ENCODE measurements around the gene EFTUD2. TPM values are rescaled to one million over a fixed set of nuclear protein-coding genes. Genes with fewer than 3 reads are reported as not detected.

EFTUD2 gene
- total RNA-seq, 6 experiments from 2014 or later: 117 to 129 (median 122) TPM

- no peaks in the 10 kb centered on the region; the same call in 1 of the 2 replicates for H3K27me3 Mint-ChIP-seq (ENCODE audit: insufficient read depth)
These were observed 34.4 kb downstream of the EFTUD2 start for GRCh38 chr17:44864831-44865230.

GRCh38 chr17:44863061-44863918, 36.0 kb downstream of the EFTUD2 start:
- Mint-ChIP-seq H3K27me3 (ENCODE audit: insufficient read depth) (no peaks in the 10 kb centered on the region; the same call in 1 of the 2 replicates), H3K4me3 (no peak overlapping the region), H3K36me3 (ENCODE audit: low read depth) (peaks cover 33% of the 10 kb centered on the region), H3K27ac (no peak overlapping the region), H3K9me3 (no peaks in the 10 kb centered on the region), H3K4me1 (ENCODE audit: low read depth) (peaks cover 6% of the 10 kb centered on the region; the same call in 1 of the 2 replicates)
- DNase-seq: no peak
- TF ChIP-seq, protein P1, sequence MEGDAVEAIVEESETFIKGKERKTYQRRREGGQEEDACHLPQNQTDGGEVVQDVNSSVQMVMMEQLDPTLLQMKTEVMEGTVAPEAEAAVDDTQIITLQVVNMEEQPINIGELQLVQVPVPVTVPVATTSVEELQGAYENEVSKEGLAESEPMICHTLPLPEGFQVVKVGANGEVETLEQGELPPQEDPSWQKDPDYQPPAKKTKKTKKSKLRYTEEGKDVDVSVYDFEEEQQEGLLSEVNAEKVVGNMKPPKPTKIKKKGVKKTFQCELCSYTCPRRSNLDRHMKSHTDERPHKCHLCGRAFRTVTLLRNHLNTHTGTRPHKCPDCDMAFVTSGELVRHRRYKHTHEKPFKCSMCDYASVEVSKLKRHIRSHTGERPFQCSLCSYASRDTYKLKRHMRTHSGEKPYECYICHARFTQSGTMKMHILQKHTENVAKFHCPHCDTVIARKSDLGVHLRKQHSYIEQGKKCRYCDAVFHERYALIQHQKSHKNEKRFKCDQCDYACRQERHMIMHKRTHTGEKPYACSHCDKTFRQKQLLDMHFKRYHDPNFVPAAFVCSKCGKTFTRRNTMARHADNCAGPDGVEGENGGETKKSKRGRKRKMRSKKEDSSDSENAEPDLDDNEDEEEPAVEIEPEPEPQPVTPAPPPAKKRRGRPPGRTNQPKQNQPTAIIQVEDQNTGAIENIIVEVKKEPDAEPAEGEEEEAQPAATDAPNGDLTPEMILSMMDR (IDR thresholded peaks at IDR 0.05): no peak

More at GRCh38 chr17:44864831-44865230, 34.4 kb downstream of the EFTUD2 start:
- Mint-ChIP-seq H3K36me3 (ENCODE audit: low read depth) (peaks cover 30% of the 10 kb centered on the region), H3K4me3 (no peak overlapping the region), H3K4me1 (ENCODE audit: low read depth) (peaks cover 6% of the 10 kb centered on the region; the same call in 1 of the 2 replicates), H3K9me3 (no peaks in the 10 kb centered on the region), H3K27ac (no peak overlapping the region)
- no peak for DNase-seq
- TF ChIP-seq, protein P1 (IDR thresholded peaks at IDR 0.05): no peak

DNA sequence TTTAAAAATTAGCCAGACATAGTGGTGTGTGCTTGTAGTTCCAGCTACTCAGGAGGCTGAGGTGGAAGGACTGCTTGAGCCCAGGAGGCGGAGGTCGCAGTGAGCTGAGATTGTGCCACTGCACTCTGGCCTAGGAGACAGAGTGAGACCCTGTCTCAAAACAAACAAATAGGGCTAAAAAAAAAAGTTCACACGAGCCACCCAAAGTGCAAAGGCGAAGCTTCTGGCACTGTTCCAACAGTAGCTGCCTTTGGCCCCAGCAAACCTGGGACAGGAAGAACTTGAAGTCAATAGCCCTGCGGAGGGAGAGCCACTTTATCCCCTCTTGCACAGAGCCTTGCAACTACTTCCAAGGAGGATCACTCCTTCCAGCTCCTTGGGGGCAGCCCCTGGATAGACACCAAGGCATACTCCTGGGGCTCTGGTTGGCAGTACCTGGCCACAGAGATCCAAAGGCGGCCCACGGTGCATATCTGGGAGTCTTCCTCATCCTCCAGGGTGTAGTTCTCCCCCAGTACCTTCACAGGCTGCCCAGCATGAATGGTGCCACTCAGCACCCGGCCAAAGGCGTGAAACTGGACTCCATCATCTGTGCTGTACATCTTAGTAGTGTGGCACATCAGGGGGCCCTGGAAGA, 36.8 kb downstream of the EFTUD2 start:
- Mint-ChIP-seq H3K36me3 (ENCODE audit: low read depth) (peaks cover 33% of the 10 kb centered on the region), H3K27me3 (ENCODE audit: insufficient read depth) (no peaks in the 10 kb centered on the region; the same call in 1 of the 2 replicates), H3K4me1 (ENCODE audit: low read depth) (peaks cover 6% of the 10 kb centered on the region; the same call in 1 of the 2 replicates), H3K27ac (no peak overlapping the region), H3K9me3 (no peaks in the 10 kb centered on the region), H3K4me3 (no peak overlapping the region)
- TF ChIP-seq, protein P1 (IDR thresholded peaks at IDR 0.05): no peak
- no peak for DNase-seq

DNA sequence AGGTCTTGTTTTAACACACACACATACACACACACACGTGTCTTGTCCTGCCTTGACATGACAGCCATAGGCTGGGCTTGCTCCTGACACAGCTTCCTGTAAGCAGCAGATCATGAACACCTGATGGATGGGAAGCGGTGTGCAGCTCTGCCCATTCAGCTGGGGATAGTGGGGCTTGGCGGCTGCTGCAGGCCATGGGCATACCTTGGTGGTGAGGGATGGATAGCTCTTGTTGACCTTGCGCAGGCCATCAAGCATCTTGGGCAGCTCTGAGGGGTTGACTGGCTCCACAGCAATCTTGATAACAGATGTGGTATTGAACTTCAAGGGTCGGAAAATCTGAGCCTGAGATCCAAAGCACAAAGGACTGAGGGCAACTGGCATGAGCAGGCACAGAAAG, 39.5 kb downstream of the EFTUD2 start:
- H3K27me3 Mint-ChIP-seq (ENCODE audit: insufficient read depth): no peaks in the 10 kb centered on the region; the same call in 1 of the 2 replicates
- peaks cover 43% of the 10 kb centered on the region for H3K36me3 Mint-ChIP-seq (ENCODE audit: low read depth)
- no peaks in the 10 kb centered on the region for H3K9me3 Mint-ChIP-seq
- H3K4me3 Mint-ChIP-seq: no peak overlapping the region
- TF ChIP-seq, protein P1 (IDR thresholded peaks at IDR 0.05): no peak
- no peak for DNase-seq
- H3K4me1 Mint-ChIP-seq (ENCODE audit: low read depth): no peaks in the 10 kb centered on the region
- no peak overlapping the region for H3K27ac Mint-ChIP-seq

GRCh38 chr17:44854192-44854591, 45.1 kb downstream of the EFTUD2 start:
- Mint-ChIP-seq H3K36me3 (ENCODE audit: low read depth) (peaks cover 51% of the 10 kb centered on the region), H3K27ac (no peak overlapping the region), H3K4me1 (ENCODE audit: low read depth) (no peaks in the 10 kb centered on the region), H3K4me3 (no peak overlapping the region), H3K9me3 (no peaks in the 10 kb centered on the region), H3K27me3 (ENCODE audit: insufficient read depth) (peaks cover 4% of the 10 kb centered on the region)
- TF ChIP-seq, protein P1 (IDR thresholded peaks at IDR 0.05): no peak
- DNase-seq: no peak

Data from HFFc6 (cell line).